SK-N-MC (cell line): ENCODE data around the gene HPCAL1.

Experiments
- EZH2 ChIP-seq: fragments of 200-600 bp; sonication (generic); IDR thresholded peaks from one replicate; pipeline ENCODE4 v1.6.1; 2017; ENCODE audit warnings: antibody characterized with exemption
- POLR2AphosphoS5 ChIP-seq: IDR thresholded peaks from 2 replicates; pipeline ENCODE4 v1.6.1; 2012; ENCODE audit warnings: mild to moderate bottlenecking, low read depth, low read length, borderline replicate concordance

DNA sequence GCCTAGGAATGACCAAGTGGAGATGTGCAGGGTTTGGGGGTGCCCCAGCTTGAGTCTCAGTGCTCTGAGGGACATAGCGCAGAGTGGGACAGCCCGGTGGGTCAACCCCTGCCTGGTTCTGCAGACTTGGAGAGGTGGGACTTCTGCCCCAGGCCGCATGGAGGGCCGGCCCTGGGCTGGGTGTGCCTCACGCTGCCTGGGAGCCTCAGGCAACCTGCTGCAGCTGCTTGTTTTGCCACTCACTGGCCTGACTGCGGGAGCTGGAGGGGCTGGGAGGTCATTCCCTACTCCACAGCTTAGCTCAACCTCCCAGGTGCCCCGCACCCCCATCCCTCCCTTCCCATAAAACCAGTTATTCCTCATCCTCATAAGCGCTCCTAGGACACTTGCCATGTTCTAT lies 112.3 kb downstream of the HPCAL1 start:
- TF ChIP-seq EZH2 = no peak
- TF ChIP-seq POLR2AphosphoS5 = no peak
